Measurements from ENCODE around the gene SCRN1. TPM values are rescaled to one million over a fixed set of nuclear protein-coding genes. Genes with fewer than 3 reads are reported as not detected.

SCRN1 gene
- total RNA-seq, 5 donors from 2014 or later (not counting 1 experiment from before 2014, with no cell fraction given), result 3.4 to 12.5 (median 5.7) TPM

- POLR2A ChIA-PET, result interaction anchor here in 1 of 2 donors (0.6 kb wide), 1 partner anchor 14 kb away, joined by 10 read pairs; no protein-coding TSS in a partner anchor
- H3K27me3 Mint-ChIP-seq, result peaks cover 38 to 62% of the 10 kb centered on the region in 2 donors
Measured at GRCh38 chr7:29987811-29988317, 1.7 kb downstream of the SCRN1 start.

DNA sequence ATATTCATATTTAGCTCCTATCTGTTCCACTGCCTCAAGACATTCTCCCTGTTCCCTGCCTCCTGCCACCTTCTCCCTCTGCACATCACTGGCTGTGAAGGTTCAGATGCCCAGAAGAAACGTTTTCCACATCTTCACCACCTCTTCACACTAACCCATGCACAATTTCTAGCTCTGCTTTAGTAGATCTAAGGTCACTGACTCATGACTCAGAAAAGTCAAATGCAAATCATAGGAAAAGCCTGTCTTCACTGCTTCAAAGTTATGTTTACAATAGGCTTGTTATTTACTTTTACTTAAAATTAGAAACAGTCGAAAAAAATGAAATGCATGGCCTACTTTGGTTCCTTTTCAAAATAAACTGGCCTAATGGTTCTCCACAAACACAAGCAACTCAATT is 2.5 kb downstream of the SCRN1 start:
- ATAC-seq (replicated peaks in 1 of 4) (no peak), DNase-seq (no peak)
- Histone ChIP-seq H3K4me3 (ENCODE audit: control insufficient read depth in 1 of 2, extremely low read depth in 1 of 2, low read length in 1 of 2) (no peak overlapping the region), H3K27me3 (replicated peaks in 1 of 2; ENCODE audit: control insufficient read depth in 2 of 2, extremely low read depth in 1 of 2, insufficient read depth in 2 of 2, low read length in 1 of 2) (peaks cover 0 to 45% of the 10 kb centered on the region in 2 experiments), H3K36me3 (ENCODE audit: control insufficient read depth in 2 of 2, extremely low read depth in 1 of 2, insufficient read depth in 1 of 2, low read length in 1 of 2) (no peaks in the 10 kb centered on the region), H3K4me1 (ENCODE audit: control insufficient read depth in 1 of 2, extremely low read depth in 1 of 2, insufficient read depth in 2 of 2, low read length in 2 of 2) (peaks cover 2 to 10% of the 10 kb centered on the region in 2 experiments), H3K9me3 (no peaks in the 10 kb centered on the region), H3K27ac (ENCODE audit: low read length) (no peak overlapping the region)
- ChIA-PET CTCF (interaction anchor here in 1 of 2 donors (0.5 kb wide), 1 partner anchor 275 kb away, joined by 3 read pairs; no protein-coding TSS in a partner anchor), POLR2A (no interaction called here)
- Mint-ChIP-seq H3K4me1 (peaks cover 10 to 23% (median 13%) of the 10 kb centered on the region in 3 donors), H3K27me3 (peaks cover 38 to 59% of the 10 kb centered on the region in 2 donors), H3K36me3 (no peaks in the 10 kb centered on the region), H3K27ac (no peak overlapping the region), H3K9me3 (no peaks in the 10 kb centered on the region), H3K4me3 (no peak overlapping the region)
- WGBS (ENCODE audit: insufficient coverage), result 11% methylated on average over 1 of the region's 2 CpGs

More at GRCh38 chr7:29987811-29988317, 1.7 kb downstream of the SCRN1 start:
- H3K9me3 ChIP-seq, result no peaks in the 10 kb centered on the region
- peaks cover 2 to 10% of the 10 kb centered on the region in 2 experiments for H3K4me1 ChIP-seq (ENCODE audit: control insufficient read depth in 1 of 2, extremely low read depth in 1 of 2, insufficient read depth in 2 of 2, low read length in 2 of 2)
- peaks cover 0 to 43% of the 10 kb centered on the region in 2 experiments for H3K27me3 ChIP-seq (replicated peaks in 1 of 2; ENCODE audit: control insufficient read depth in 2 of 2, extremely low read depth in 1 of 2, insufficient read depth in 2 of 2, low read length in 1 of 2)
- WGBS (ENCODE audit: insufficient coverage), result 13% methylated on average over 1 of the region's 8 CpGs
- H3K9me3 Mint-ChIP-seq, result peaks cover 0 to 6% (median 5%) of the 10 kb centered on the region in 3 donors
- DNase-seq, result no peak
- H3K27ac ChIP-seq (ENCODE audit: low read length), result no peak overlapping the region
- H3K36me3 Mint-ChIP-seq, result no peaks in the 10 kb centered on the region
- peak overlapping the region; percentile 12 to 46 for H3K27ac Mint-ChIP-seq
- no peaks in the 10 kb centered on the region for H3K36me3 ChIP-seq (ENCODE audit: control insufficient read depth in 2 of 2, extremely low read depth in 1 of 2, insufficient read depth in 1 of 2, low read length in 1 of 2)
- CTCF ChIA-PET, result interaction anchor here (0.5 to 1.3 kb wide), 2 partner anchors 44 to 274 kb away, joined by 3 read pairs; no protein-coding TSS in a partner anchor
- H3K4me1 Mint-ChIP-seq, result peaks cover 10 to 23% (median 13%) of the 10 kb centered on the region in 3 donors
- H3K4me3 ChIP-seq (ENCODE audit: control insufficient read depth in 1 of 2, extremely low read depth in 1 of 2, low read length in 1 of 2), result no peak overlapping the region
- no peak for ATAC-seq (replicated peaks in 1 of 4)
- peak overlapping the region; percentile 65 to 82 (median 81) for H3K4me3 Mint-ChIP-seq

- Histone ChIP-seq H3K9me3 (no peaks in the 10 kb centered on the region), H3K27me3 (replicated peaks in 1 of 2; ENCODE audit: control insufficient read depth in 2 of 2, extremely low read depth in 1 of 2, insufficient read depth in 2 of 2, low read length in 1 of 2) (peaks cover 0 to 15% of the 10 kb centered on the region in 2 experiments), H3K4me3 (ENCODE audit: control insufficient read depth in 1 of 2, extremely low read depth in 1 of 2, low read length in 1 of 2) (no peak overlapping the region), H3K27ac (ENCODE audit: low read length) (no peak overlapping the region), H3K36me3 (ENCODE audit: control insufficient read depth in 2 of 2, extremely low read depth in 1 of 2, insufficient read depth in 1 of 2, low read length in 1 of 2) (no peaks in the 10 kb centered on the region), H3K4me1 (ENCODE audit: control insufficient read depth in 1 of 2, extremely low read depth in 1 of 2, insufficient read depth in 2 of 2, low read length in 2 of 2) (peaks cover 0 to 16% of the 10 kb centered on the region in 2 experiments)
- H3K27me3 Mint-ChIP-seq, result peaks cover 0 to 24% of the 10 kb centered on the region in 2 donors
- DNase-seq (no peak), ATAC-seq (replicated peaks in 1 of 4) (no peak)
- no peak overlapping the region for H3K27ac Mint-ChIP-seq
- ChIA-PET CTCF (no interaction called here), POLR2A (no interaction called here)
- H3K36me3 Mint-ChIP-seq, result no peaks in the 10 kb centered on the region
- H3K4me1 Mint-ChIP-seq, result no peaks in the 10 kb centered on the region
- H3K4me3 Mint-ChIP-seq, result no peak overlapping the region
- H3K9me3 Mint-ChIP-seq, result no peaks in the 10 kb centered on the region
Measured at GRCh38 chr7:29980151-29980550, 9.4 kb downstream of the SCRN1 start.

GRCh38 chr7:29977886-29978651 is 11.5 kb downstream of the SCRN1 start:
- CTCF ChIA-PET, result no interaction called here

DNA sequence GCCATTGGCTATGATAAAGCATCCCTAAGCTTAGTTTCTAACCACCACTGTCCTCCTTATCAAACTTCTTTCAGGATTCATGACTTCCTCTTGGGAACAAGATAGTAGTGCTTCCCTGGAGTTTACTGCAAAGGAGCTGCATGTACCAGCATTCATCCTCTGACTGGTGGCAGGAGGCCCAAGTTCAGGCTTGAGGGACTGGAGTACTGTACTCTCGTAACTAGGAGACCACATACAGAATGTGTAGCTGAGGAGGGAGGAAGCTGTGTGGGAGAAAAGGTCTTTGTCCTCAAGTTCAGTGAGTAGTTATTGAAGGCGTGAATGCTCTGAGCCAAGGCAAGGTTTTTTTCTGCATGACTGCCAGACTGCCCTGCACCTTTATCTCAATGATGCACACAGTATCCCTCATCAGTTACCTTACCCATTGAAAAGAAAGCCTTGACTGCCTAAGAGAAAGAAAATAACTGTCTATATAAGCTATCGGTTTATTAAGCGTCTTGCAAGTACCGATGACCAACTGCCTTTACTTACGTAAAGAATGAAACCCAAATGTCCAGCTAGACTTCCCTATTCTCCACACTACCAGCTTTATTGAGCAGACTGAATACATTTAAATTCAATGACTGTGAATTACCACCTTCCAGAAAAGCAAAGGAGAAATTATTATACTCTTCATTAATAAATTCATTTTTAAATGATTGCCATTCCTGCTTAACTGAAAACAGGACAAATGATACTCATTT is 12.8 kb downstream of the SCRN1 start:
- Mint-ChIP-seq H3K4me1 (peaks cover 0 to 2% (median 0%) of the 10 kb centered on the region in 3 donors), H3K9me3 (no peaks in the 10 kb centered on the region), H3K27ac (no peak overlapping the region), H3K36me3 (no peaks in the 10 kb centered on the region), H3K27me3 (peaks cover 0 to 16% of the 10 kb centered on the region in 2 donors), H3K4me3 (no peak overlapping the region)
- ATAC-seq (replicated peaks in 1 of 4), result no peak
- peaks cover 0 to 16% of the 10 kb centered on the region in 2 experiments for H3K4me1 ChIP-seq (ENCODE audit: control insufficient read depth in 1 of 2, extremely low read depth in 1 of 2, insufficient read depth in 2 of 2, low read length in 2 of 2)
- no CpG with 5 or more reads among the region's 6 CpGs for WGBS (ENCODE audit: insufficient coverage)
- no peak overlapping the region for H3K27ac ChIP-seq (ENCODE audit: low read length)
- ChIA-PET CTCF (no interaction called here), POLR2A (interaction anchor here in 1 of 2 donors (0.6 kb wide), 1 partner anchor 490 kb away, joined by 3 read pairs; no protein-coding TSS in a partner anchor)
- H3K9me3 ChIP-seq, result no peaks in the 10 kb centered on the region
- H3K36me3 ChIP-seq (ENCODE audit: control insufficient read depth in 2 of 2, extremely low read depth in 1 of 2, insufficient read depth in 1 of 2, low read length in 1 of 2), result no peaks in the 10 kb centered on the region
- peaks cover 0 to 4% of the 10 kb centered on the region in 2 experiments for H3K27me3 ChIP-seq (replicated peaks in 1 of 2; ENCODE audit: control insufficient read depth in 2 of 2, extremely low read depth in 1 of 2, insufficient read depth in 2 of 2, low read length in 1 of 2)
- no peak for DNase-seq
- H3K4me3 ChIP-seq (ENCODE audit: control insufficient read depth in 1 of 2, extremely low read depth in 1 of 2, low read length in 1 of 2), result no peak overlapping the region

More at GRCh38 chr7:29977886-29978651, 11.5 kb downstream of the SCRN1 start:
- Mint-ChIP-seq H3K9me3 (no peaks in the 10 kb centered on the region), H3K4me3 (no peak overlapping the region), H3K27ac (no peak overlapping the region), H3K36me3 (no peaks in the 10 kb centered on the region), H3K27me3 (peaks cover 0 to 17% of the 10 kb centered on the region in 2 donors), H3K4me1 (peaks cover 0 to 2% (median 0%) of the 10 kb centered on the region in 3 donors)
- 38% methylated on average over 2 of the region's 8 CpGs for WGBS (ENCODE audit: insufficient coverage)
- Histone ChIP-seq H3K27ac (ENCODE audit: low read length) (no peak overlapping the region), H3K9me3 (no peaks in the 10 kb centered on the region), H3K36me3 (ENCODE audit: control insufficient read depth in 2 of 2, extremely low read depth in 1 of 2, insufficient read depth in 1 of 2, low read length in 1 of 2) (no peaks in the 10 kb centered on the region), H3K4me1 (ENCODE audit: control insufficient read depth in 1 of 2, extremely low read depth in 1 of 2, insufficient read depth in 2 of 2, low read length in 2 of 2) (peaks cover 0 to 16% of the 10 kb centered on the region in 2 experiments), H3K27me3 (replicated peaks in 1 of 2; ENCODE audit: control insufficient read depth in 2 of 2, extremely low read depth in 1 of 2, insufficient read depth in 2 of 2, low read length in 1 of 2) (peaks cover 0 to 7% of the 10 kb centered on the region in 2 experiments), H3K4me3 (ENCODE audit: control insufficient read depth in 1 of 2, extremely low read depth in 1 of 2, low read length in 1 of 2) (no peak overlapping the region)
- POLR2A ChIA-PET, result no interaction called here
- DNase-seq (no peak), ATAC-seq (replicated peaks in 1 of 4) (peak in 1 of 4 experiments; percentile 42)

DNA sequence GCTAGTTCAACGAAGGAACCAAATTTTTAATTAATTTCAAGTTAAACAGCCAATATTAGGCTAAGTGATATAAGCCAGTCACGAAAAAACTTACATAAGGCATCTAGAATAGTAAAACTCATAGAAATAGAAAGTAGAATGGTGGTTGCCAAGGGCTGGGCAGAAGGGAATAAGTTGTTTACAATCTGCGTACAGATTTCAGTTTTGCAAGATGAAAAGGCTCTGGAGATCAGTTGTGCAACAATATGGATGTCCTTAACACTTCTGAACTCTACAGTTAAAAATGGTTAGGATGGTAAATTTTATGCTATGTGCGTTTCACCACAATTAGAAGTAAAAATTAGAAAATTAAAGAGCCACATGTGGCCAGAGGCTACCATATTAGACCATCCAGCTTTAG is 13.3 kb downstream of the SCRN1 start:
- Mint-ChIP-seq H3K36me3 (no peaks in the 10 kb centered on the region), H3K4me1 (peaks cover 0 to 2% (median 0%) of the 10 kb centered on the region in 3 donors), H3K9me3 (no peaks in the 10 kb centered on the region), H3K4me3 (no peak overlapping the region), H3K27me3 (peaks cover 0 to 16% of the 10 kb centered on the region in 2 donors), H3K27ac (no peak overlapping the region)
- no peaks in the 10 kb centered on the region for H3K36me3 ChIP-seq (ENCODE audit: control insufficient read depth in 2 of 2, extremely low read depth in 1 of 2, insufficient read depth in 1 of 2, low read length in 1 of 2)
- peaks cover 0 to 16% of the 10 kb centered on the region in 2 experiments for H3K4me1 ChIP-seq (ENCODE audit: control insufficient read depth in 1 of 2, extremely low read depth in 1 of 2, insufficient read depth in 2 of 2, low read length in 2 of 2)
- ChIA-PET CTCF (interaction anchor here in 1 of 2 donors (1.0 kb wide), 1 partner anchor 86 kb away, joined by 4 read pairs; no protein-coding TSS in a partner anchor), POLR2A (no interaction called here)
- no peak overlapping the region for H3K4me3 ChIP-seq (ENCODE audit: control insufficient read depth in 1 of 2, extremely low read depth in 1 of 2, low read length in 1 of 2)
- H3K27me3 ChIP-seq (replicated peaks in 1 of 2; ENCODE audit: control insufficient read depth in 2 of 2, extremely low read depth in 1 of 2, insufficient read depth in 2 of 2, low read length in 1 of 2), result peaks cover 0 to 4% of the 10 kb centered on the region in 2 experiments
- no CpG with 5 or more reads among the region's 4 CpGs for WGBS (ENCODE audit: insufficient coverage)
- no peak for DNase-seq
- ATAC-seq (replicated peaks in 1 of 4), result no peak
- H3K27ac ChIP-seq (ENCODE audit: low read length), result no peak overlapping the region
- no peaks in the 10 kb centered on the region for H3K9me3 ChIP-seq

All from T-cell (primary cell).